OCI-LY3 (cell line): ENCODE measurements around the gene CDK16.

Source experiments
- CTCF ChIP-seq: fragments of 200-600, 300-600 bp; sonication (generic); IDR thresholded peaks from 2 replicates; pipeline ENCODE4 v1.5.1; 2014; ENCODE audit warnings: antibody characterized with exemption, low read length, low read depth
- EZH2phosphoT487 ChIP-seq: fragments of 200-600 bp; shearing (Covaris generic); IDR thresholded peaks from 2 replicates; pipeline ENCODE4 v1.6.1; 2018; ENCODE audit warnings: antibody characterized with exemption, mixed run types, low read depth

GRCh38 chrX:47229427-47229826 is 10.9 kb downstream of the CDK16 start:
- TF ChIP-seq CTCF = no peak
- no peak for TF ChIP-seq EZH2phosphoT487
